ENCODE data around the gene PRKG2. TPM values are rescaled to one million over a fixed set of nuclear protein-coding genes. Genes with fewer than 3 reads are reported as not detected.

Gene PRKG2
- total and polyA plus RNA-seq, 12 donors: 0.16 to 0.55 (median 0.20) TPM; not detected in 6

DNA sequence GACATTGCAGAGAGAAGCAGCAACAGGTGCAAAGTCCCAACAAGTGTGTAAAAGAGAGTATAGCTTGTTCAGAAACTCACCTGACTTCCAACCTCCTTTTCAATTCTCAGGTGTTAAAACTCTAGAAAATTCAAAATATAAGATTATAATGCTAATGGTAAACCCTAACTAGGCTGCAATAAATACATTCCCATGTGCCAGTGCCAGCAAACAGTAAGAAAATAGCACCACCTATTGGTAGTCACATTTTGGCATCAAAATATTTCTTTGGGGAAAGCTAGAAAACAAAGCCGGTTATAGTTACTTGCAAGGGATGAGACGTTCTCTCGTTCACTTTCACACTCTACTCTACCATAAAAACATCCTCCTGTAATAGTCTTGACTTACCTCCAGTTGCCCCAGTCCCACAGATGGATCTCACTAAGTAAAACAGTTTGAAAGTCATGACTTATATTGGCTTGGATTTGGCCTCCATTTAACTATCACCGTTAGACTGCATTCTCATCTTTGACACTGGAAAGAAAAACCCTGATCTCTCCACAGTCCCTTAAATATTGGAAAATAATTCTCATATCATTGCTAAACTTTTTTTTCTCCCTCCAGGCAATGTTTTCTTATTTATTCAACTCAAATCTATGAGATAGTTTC, 174.9 kb downstream of the PRKG2 start:
- H3K9me3 ChIP-seq (replicated peaks in 1 of 3): no peaks in the 10 kb centered on the region
- no peaks in the 10 kb centered on the region for H3K27me3 ChIP-seq
- no peak for DNase-seq
- H3K36me3 ChIP-seq (replicated peaks in 1 of 2): no peaks in the 10 kb centered on the region
- H3K4me1 ChIP-seq (replicated peaks in 1 of 2): no peaks in the 10 kb centered on the region
- H3K27ac ChIP-seq: no peak overlapping the region
- intact Hi-C loops (cut with DNase I): no loop called here
- TF ChIP-seq POLR2A (IDR thresholded peaks at IDR 0.05): no peak
- TF ChIP-seq, protein P1, sequence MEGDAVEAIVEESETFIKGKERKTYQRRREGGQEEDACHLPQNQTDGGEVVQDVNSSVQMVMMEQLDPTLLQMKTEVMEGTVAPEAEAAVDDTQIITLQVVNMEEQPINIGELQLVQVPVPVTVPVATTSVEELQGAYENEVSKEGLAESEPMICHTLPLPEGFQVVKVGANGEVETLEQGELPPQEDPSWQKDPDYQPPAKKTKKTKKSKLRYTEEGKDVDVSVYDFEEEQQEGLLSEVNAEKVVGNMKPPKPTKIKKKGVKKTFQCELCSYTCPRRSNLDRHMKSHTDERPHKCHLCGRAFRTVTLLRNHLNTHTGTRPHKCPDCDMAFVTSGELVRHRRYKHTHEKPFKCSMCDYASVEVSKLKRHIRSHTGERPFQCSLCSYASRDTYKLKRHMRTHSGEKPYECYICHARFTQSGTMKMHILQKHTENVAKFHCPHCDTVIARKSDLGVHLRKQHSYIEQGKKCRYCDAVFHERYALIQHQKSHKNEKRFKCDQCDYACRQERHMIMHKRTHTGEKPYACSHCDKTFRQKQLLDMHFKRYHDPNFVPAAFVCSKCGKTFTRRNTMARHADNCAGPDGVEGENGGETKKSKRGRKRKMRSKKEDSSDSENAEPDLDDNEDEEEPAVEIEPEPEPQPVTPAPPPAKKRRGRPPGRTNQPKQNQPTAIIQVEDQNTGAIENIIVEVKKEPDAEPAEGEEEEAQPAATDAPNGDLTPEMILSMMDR (IDR thresholded peaks at IDR 0.05): peak; percentile 31 to 48 (median 36)
- H3K4me3 ChIP-seq: no peak overlapping the region
- 15 to 20% (median 18%) methylated on average over 4 of the region's 4 CpGs for WGBS, 4 donors

DNA sequence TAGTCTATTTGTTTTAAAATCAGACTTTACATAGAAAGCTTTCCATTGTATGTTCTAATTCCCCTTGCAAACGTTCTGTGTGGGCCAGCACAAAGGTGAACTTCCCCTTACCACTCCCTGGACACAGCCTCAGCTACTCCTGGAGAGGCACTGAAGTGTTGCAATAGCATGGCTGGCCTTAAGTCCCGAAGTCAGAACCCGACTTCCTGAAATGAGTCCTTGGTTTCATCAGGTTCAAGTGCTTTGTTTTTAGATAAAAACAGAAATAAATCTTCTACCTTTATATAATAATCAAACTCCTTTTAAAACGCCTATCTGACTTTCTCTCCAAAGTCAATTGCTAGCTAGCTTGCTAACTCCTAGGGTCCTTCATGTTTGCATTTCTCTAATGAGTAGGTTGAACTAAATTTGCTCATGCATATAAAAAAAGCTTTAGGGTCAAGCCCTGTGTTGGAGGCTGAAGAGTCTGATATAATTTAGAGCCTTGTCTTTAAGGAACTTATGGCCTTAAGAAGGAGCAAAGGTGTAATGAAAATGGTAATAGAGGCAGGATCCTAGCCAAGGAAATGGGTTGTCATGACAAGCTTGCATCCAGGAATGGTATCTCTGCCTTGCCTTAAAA, 175.6 kb downstream of the PRKG2 start:
- Histone ChIP-seq H3K27ac (no peak overlapping the region), H3K27me3 (no peaks in the 10 kb centered on the region), H3K4me3 (no peak overlapping the region), H3K9me3 (replicated peaks in 1 of 3) (no peaks in the 10 kb centered on the region), H3K36me3 (replicated peaks in 1 of 2) (no peaks in the 10 kb centered on the region), H3K4me1 (replicated peaks in 1 of 2) (no peaks in the 10 kb centered on the region)
- intact Hi-C loops (cut with DNase I): no loop called here
- no peak for TF ChIP-seq POLR2A (IDR thresholded peaks at IDR 0.05)
- TF ChIP-seq, protein P1 (IDR thresholded peaks at IDR 0.05): no peak
- no peak for DNase-seq
- WGBS, 4 donors: 26 to 34% (median 27%) methylated on average over 4 of the region's 4 CpGs

DNA sequence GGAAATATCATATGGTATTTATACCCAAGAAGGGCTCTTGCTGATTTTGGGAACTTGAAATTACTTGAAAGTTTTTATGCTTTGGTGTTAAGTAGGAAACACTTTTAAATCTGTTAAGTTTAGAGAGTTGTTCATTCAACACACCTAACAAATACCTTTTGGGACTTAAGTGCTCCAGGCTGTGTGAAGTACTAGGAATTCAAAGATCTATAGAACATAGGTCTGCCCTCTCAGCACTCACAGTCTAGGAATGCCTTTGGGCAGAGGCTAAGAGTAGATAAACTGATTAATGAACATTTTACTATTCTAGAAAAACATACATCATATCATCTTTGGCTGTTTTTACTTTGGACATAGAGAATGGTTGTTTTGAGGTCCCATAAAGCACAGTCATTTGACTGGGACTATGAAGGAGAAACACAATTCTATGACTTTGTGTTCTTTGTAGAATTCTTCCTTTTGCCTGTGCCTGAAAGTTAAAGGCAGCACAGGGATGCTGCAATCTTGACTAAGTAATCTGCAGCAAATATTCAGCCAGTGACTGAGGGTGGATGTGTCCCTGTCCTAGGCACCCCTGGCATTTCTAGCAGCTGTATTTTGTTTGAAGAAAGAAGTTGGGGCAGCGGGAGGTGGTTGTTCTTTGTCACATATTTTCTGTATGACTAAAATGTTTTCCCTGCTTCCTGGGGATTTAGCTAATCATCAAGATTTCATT, 176.2 kb downstream of the PRKG2 start:
- Histone ChIP-seq H3K27ac (no peak overlapping the region), H3K27me3 (no peaks in the 10 kb centered on the region), H3K9me3 (replicated peaks in 1 of 3) (no peaks in the 10 kb centered on the region), H3K4me1 (replicated peaks in 1 of 2) (no peaks in the 10 kb centered on the region), H3K36me3 (replicated peaks in 1 of 2) (no peaks in the 10 kb centered on the region), H3K4me3 (no peak overlapping the region)
- WGBS, 4 donors: 55 to 75% (median 63%) methylated on average over 1 of the region's 1 CpG
- intact Hi-C loops (cut with DNase I): no loop called here
- no peak for DNase-seq
- TF ChIP-seq, protein P1 (IDR thresholded peaks at IDR 0.05): no peak
- no peak for TF ChIP-seq POLR2A (IDR thresholded peaks at IDR 0.05)

Other genes starting within 250 kb of the PRKG2 start
- gene BMP3, start 184.5 kb downstream of the PRKG2 start, total RNA-seq: under 1 TPM; 0.07 to 1.00 (median 0.55) TPM
- gene BMP3, start 184.5 kb downstream of the PRKG2 start, polyA plus RNA-seq: under 1 TPM; 0.16 to 0.42 (median 0.27) TPM